Fibroblast of lung (primary cell): ENCODE data around the gene IL1RAPL2. TPM values are rescaled to one million over a fixed set of nuclear protein-coding genes. Genes with fewer than 3 reads are reported as not detected.

Experiments
- DNase-seq, 2 donors: peaks; one replicate each; pipeline versions ENCODE4 v3.0.0 to v3.0.0-alpha.2; 2010; ENCODE audit warnings: low read depth in 2 of 2
- H2AFZ ChIP-seq: 2 replicates; pipeline ENCODE4 v1.5.1; 2012; ENCODE audit warnings: low read length, control low read depth, inconsistent platforms
- H3K27ac ChIP-seq: 2 replicates; pipeline ENCODE4 v1.5.1; 2011; ENCODE audit warnings: low read length, control low read depth; ENCODE audit not compliant: insufficient read depth
- H3K27me3 ChIP-seq: 2 replicates; pipeline ENCODE4 v1.5.1; 2011; ENCODE audit warnings: mild to moderate bottlenecking, low read length; ENCODE audit not compliant: control insufficient read depth, insufficient read depth
- H3K36me3 ChIP-seq: 2 replicates; pipeline ENCODE4 v1.5.1; 2011; ENCODE audit warnings: low read length; ENCODE audit not compliant: control insufficient read depth, insufficient read depth
- H3K4me1 ChIP-seq: 2 replicates; pipeline ENCODE4 v1.5.1; 2011; ENCODE audit warnings: low read length; ENCODE audit not compliant: control insufficient read depth, insufficient read depth; ENCODE audit errors: extremely low read depth
- H3K4me2 ChIP-seq: 2 replicates; pipeline ENCODE4 v1.5.1; 2011; ENCODE audit warnings: low read length, control low read depth; ENCODE audit not compliant: insufficient read depth; ENCODE audit errors: extremely low read depth
- H3K4me3 ChIP-seq, 4 experiments: fragments of 200-600 bp in 1 of 4; sonication (generic) in 1 of 4; replicated peaks in 1 of 4; 2 replicates each; pipeline ENCODE4 v1.5.1; 2011 to 2016; ENCODE audit warnings: low read length in 4 of 4, low read depth in 3 of 4, mild to moderate bottlenecking in 3 of 4, control low read depth in 2 of 4, inconsistent platforms in 1 of 4, mixed read lengths in 1 of 4; ENCODE audit not compliant: insufficient read depth in 1 of 4; ENCODE audit errors: control extremely low read depth in 1 of 4
- H3K79me2 ChIP-seq: 2 replicates; pipeline ENCODE4 v1.5.1; 2012; ENCODE audit warnings: mild to moderate bottlenecking, low read length, inconsistent platforms; ENCODE audit not compliant: control insufficient read depth, insufficient read depth
- H3K9ac ChIP-seq: 2 replicates; pipeline ENCODE4 v1.5.1; 2011; ENCODE audit warnings: mild to moderate bottlenecking, low read length, control low read depth; ENCODE audit not compliant: insufficient read depth
- H3K9me3 ChIP-seq: 2 replicates; pipeline ENCODE4 v1.5.1; 2012; ENCODE audit warnings: low read depth, low read length; ENCODE audit not compliant: control insufficient read depth, insufficient read depth
- H4K20me1 ChIP-seq: 2 replicates; pipeline ENCODE4 v1.5.1; 2011; ENCODE audit warnings: low read length; ENCODE audit not compliant: control insufficient read depth, insufficient read depth; ENCODE audit errors: extremely low read depth
- EZH2 ChIP-seq: IDR thresholded peaks from 2 replicates; pipeline ENCODE4 v1.5.1; 2012; ENCODE audit warnings: low read length, control low read depth, mild to moderate bottlenecking; ENCODE audit errors: missing control alignments
- polyA plus RNA-seq, 2 donors: library from polyadenylated mRNA; depleted of rRNA in 1 of 2; stranded (reverse) in 1 of 2; unstranded in 1 of 2; fragments of >200 nt; gene quantifications; 2 replicates each; pipeline ENCODE4 v1.2.1, GENCODE V29; 2011 to 2012; ENCODE audit warnings: missing spikeins in 1 of 2
- total RNA-seq: library from RNA; depleted of rRNA; stranded (reverse); fragments of >200 nt; gene quantifications from 2 replicates; pipeline ENCODE4 v1.2.1, GENCODE V29; 2014
- TF ChIP-seq, protein P1 (sequence below), 2 donors: IDR thresholded peaks in 1 of 2; conservative IDR thresholded peaks in 1 of 2; 1 replicate in 1 of 2; 2 replicates in 1 of 2; pipeline ENCODE4 v1.5.1; 2011 to 2012; ENCODE audit warnings: low read length in 2 of 2, control low read depth in 1 of 2, inconsistent platforms in 1 of 2, low read depth in 1 of 2, mild to moderate bottlenecking in 1 of 2

The IL1RAPL2 gene
- total and polyA plus RNA-seq, 2 donors (not counting 1 experiment from before 2014, with no cell fraction given) = 0.22 TPM; not detected in 1

DNA sequence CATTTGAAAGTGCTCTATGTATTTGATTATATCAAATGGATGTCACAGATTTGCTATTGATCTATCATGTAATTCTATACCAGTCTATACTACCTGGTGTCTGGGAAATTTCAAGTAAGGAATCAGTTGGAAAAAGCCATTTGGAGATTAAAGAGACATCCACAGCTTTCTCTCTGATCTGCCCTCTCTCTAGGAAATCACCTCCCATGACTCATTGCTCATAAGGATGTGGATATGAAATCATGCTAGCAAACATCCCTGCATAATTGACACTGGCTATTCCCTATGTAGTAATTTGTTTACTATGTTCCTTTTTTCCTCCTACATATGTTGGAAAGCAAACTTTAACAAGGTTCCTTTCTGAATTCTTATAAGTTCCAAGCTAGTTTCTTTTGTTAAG is 560.2 kb downstream of the IL1RAPL2 start:
- Histone ChIP-seq H3K4me3 (no peak overlapping the region), H2AFZ (no peak overlapping the region), H3K27me3 (no peaks in the 10 kb centered on the region), H3K79me2 (no peaks in the 10 kb centered on the region), H4K20me1 (no peaks in the 10 kb centered on the region), H3K9me3 (no peaks in the 10 kb centered on the region), H3K9ac (no peak overlapping the region), H3K36me3 (no peaks in the 10 kb centered on the region), H3K27ac (no peak overlapping the region), H3K4me2 (no peak overlapping the region), H3K4me1 (no peaks in the 10 kb centered on the region)
- TF ChIP-seq, protein P1, sequence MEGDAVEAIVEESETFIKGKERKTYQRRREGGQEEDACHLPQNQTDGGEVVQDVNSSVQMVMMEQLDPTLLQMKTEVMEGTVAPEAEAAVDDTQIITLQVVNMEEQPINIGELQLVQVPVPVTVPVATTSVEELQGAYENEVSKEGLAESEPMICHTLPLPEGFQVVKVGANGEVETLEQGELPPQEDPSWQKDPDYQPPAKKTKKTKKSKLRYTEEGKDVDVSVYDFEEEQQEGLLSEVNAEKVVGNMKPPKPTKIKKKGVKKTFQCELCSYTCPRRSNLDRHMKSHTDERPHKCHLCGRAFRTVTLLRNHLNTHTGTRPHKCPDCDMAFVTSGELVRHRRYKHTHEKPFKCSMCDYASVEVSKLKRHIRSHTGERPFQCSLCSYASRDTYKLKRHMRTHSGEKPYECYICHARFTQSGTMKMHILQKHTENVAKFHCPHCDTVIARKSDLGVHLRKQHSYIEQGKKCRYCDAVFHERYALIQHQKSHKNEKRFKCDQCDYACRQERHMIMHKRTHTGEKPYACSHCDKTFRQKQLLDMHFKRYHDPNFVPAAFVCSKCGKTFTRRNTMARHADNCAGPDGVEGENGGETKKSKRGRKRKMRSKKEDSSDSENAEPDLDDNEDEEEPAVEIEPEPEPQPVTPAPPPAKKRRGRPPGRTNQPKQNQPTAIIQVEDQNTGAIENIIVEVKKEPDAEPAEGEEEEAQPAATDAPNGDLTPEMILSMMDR (conservative IDR thresholded peaks at IDR 0.05 in 1 of 2, IDR thresholded peaks at IDR 0.05 in 1 of 2; ENCODE audit: low read depth in 1 of 2, low read length in 2 of 2) = no peak
- TF ChIP-seq EZH2 = no peak
- DNase-seq = no peak

DNA sequence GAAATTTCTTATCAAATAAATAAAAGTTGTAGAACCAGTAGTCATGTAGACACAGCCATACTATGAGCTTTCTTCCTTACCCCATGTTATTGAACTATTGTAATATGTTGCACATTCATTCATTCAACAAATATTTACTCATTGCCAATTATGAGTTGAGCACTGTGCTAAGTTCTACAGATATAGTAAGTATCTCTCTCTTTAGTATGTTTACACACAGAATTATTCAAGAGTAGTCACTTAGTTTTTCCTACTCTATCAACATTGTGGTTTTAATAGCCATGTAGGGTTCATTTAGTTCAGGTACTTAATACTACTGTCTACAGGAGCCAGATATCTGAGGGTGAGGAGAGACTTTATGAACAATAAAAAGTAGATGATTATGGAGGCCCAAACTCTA is 568.3 kb downstream of the IL1RAPL2 start:
- Histone ChIP-seq H3K4me3 (no peak overlapping the region), H3K4me1 (no peaks in the 10 kb centered on the region), H4K20me1 (no peaks in the 10 kb centered on the region), H2AFZ (no peak overlapping the region), H3K4me2 (no peak overlapping the region), H3K27ac (no peak overlapping the region), H3K9me3 (no peaks in the 10 kb centered on the region), H3K9ac (no peak overlapping the region), H3K36me3 (no peaks in the 10 kb centered on the region), H3K27me3 (no peaks in the 10 kb centered on the region), H3K79me2 (no peaks in the 10 kb centered on the region)
- no peak for TF ChIP-seq EZH2
- TF ChIP-seq, protein P1 (conservative IDR thresholded peaks at IDR 0.05 in 1 of 2, IDR thresholded peaks at IDR 0.05 in 1 of 2; ENCODE audit: low read depth in 1 of 2, low read length in 2 of 2) = no peak
- no peak for DNase-seq

DNA sequence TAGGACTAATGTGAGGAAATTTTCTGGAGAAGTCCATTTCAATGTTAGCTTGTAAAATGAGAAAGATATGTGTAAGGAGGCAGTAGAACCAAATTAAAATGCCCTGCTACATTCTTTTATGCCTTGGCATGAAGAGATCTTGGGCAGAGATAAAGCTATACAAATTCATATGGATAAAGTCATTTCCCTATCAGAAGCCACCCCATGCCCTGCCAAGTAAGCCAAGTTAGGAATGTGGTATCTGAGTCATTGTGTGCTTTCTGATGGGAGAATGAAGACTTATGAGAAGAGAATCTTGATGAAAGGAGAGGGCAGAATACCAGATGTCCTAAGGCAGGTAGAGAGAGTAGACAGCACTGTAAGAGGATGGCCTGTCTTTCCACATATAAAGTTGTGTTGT is 570.8 kb downstream of the IL1RAPL2 start:
- no peak for DNase-seq
- Histone ChIP-seq H3K4me1 (no peaks in the 10 kb centered on the region), H3K27me3 (no peaks in the 10 kb centered on the region), H3K4me2 (no peak overlapping the region), H3K79me2 (no peaks in the 10 kb centered on the region), H3K9ac (no peak overlapping the region), H3K27ac (no peak overlapping the region), H2AFZ (no peak overlapping the region), H3K4me3 (no peak overlapping the region), H3K36me3 (no peaks in the 10 kb centered on the region), H3K9me3 (no peaks in the 10 kb centered on the region), H4K20me1 (no peaks in the 10 kb centered on the region)
- TF ChIP-seq EZH2 = no peak
- TF ChIP-seq, protein P1 (conservative IDR thresholded peaks at IDR 0.05 in 1 of 2, IDR thresholded peaks at IDR 0.05 in 1 of 2; ENCODE audit: low read depth in 1 of 2, low read length in 2 of 2) = no peak
